BLaER1 treated with 17β-estradiol and CSF1 and Interleukin-3, amounts not matched to agents 10 nM and 100 nM (cell line): ENCODE results near the gene CSNK1D.

Experiments
- H3K27ac ChIP-seq, 11 experiments: shearing (Covaris generic); formaldehyde crosslinking; 2 replicates each; pipeline ENCODE4 v1.8.1; 2022
- H3K27me3 ChIP-seq, 11 experiments: shearing (Covaris generic); formaldehyde crosslinking; 2 replicates each; pipeline ENCODE4 v1.8.1; 2022
- H3K36me3 ChIP-seq, 11 experiments: shearing (Covaris generic); formaldehyde crosslinking; 2 replicates each; pipeline ENCODE4 v1.8.1; 2022
- H3K4me1 ChIP-seq, 10 experiments: shearing (Covaris generic); formaldehyde crosslinking; 2 replicates each; pipeline ENCODE4 v1.8.1; 2022
- H3K4me2 ChIP-seq, 11 experiments: shearing (Covaris generic); formaldehyde crosslinking; 2 replicates each; pipeline ENCODE4 v1.8.1; 2022
- H3K4me3 ChIP-seq, 10 experiments: shearing (Covaris generic); formaldehyde crosslinking; 2 replicates each; pipeline ENCODE4 v1.8.1; 2022
- H3K9ac ChIP-seq, 11 experiments: shearing (Covaris generic); formaldehyde crosslinking; 2 replicates each; pipeline ENCODE4 v1.8.1; 2022
- H3K9me3 ChIP-seq, 11 experiments: shearing (Covaris generic); formaldehyde crosslinking; replicated peaks in 1 of 11; 2 replicates each; pipeline ENCODE4 v1.8.1; 2022
- H4K20me1 ChIP-seq, 11 experiments: shearing (Covaris generic); formaldehyde crosslinking; 2 replicates each; pipeline ENCODE4 v1.8.1; 2022
- Cebpa-rat ChIP-seq, 11 experiments: shearing (Covaris generic); IDR thresholded peaks; 2 replicates each; pipeline ENCODE4 v1.8.1; 2022

The CSNK1D gene

DNA sequence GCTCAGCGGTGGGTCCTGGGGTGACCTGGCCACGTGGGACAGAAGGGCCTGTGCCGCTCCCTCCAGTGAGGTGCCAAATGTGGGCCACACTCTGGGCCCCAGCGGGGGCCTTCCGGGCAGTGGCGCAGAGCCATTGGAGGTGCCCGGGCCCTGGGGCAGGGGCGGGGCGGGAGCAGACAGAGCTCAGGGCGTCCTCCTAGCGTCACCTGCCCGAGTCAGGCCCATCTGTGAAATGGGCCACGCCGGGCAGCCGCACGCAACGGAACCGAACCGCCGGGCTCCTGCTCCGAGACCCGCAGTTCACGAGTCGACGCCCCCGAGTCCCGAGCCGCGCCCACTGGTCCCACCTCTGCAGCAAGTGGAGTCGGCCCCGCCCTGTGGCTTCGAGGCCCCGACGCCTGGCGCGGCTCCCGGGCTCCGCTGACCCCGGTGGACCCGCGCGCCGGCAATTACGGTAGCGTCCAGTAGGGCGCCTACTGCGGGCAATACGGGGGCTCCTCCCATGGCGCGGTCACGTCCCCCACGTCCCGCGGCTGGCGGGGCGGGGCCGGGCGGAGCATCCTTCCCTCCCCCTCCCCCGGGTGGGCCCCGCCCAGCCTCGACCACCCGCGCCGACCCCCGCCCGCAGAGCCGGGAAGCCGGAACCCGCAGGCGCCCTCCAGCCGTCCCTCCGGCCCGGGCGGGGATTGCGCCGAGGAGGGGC, 42.7 kb downstream of the CSNK1D start:
- Histone ChIP-seq H3K27me3 (peaks cover 0 to 21% (median 0%) of the 10 kb centered on the region in 11 experiments; a peak in 8 of 22 replicates), H3K36me3 (peaks cover 0 to 47% (median 2%) of the 10 kb centered on the region in 11 experiments; a peak in 14 of 22 replicates), H4K20me1 (peaks cover 34 to 68% (median 65%) of the 10 kb centered on the region in 11 experiments), H3K4me3 (peak overlapping the region; percentile 71 to 100 (median 96)), H3K4me2 (peak overlapping the region; percentile 95 to 100 (median 99)), H3K27ac (peak overlapping the region; percentile 84 to 99 (median 95)), H3K4me1 (peaks cover 59 to 89% (median 81%) of the 10 kb centered on the region in 10 experiments), H3K9ac (peak overlapping the region; percentile 85 to 96 (median 90)), H3K9me3 (no peaks in the 10 kb centered on the region)
- TF ChIP-seq Cebpa-rat (IDR thresholded peaks at IDR 0.05) = no peak

DNA sequence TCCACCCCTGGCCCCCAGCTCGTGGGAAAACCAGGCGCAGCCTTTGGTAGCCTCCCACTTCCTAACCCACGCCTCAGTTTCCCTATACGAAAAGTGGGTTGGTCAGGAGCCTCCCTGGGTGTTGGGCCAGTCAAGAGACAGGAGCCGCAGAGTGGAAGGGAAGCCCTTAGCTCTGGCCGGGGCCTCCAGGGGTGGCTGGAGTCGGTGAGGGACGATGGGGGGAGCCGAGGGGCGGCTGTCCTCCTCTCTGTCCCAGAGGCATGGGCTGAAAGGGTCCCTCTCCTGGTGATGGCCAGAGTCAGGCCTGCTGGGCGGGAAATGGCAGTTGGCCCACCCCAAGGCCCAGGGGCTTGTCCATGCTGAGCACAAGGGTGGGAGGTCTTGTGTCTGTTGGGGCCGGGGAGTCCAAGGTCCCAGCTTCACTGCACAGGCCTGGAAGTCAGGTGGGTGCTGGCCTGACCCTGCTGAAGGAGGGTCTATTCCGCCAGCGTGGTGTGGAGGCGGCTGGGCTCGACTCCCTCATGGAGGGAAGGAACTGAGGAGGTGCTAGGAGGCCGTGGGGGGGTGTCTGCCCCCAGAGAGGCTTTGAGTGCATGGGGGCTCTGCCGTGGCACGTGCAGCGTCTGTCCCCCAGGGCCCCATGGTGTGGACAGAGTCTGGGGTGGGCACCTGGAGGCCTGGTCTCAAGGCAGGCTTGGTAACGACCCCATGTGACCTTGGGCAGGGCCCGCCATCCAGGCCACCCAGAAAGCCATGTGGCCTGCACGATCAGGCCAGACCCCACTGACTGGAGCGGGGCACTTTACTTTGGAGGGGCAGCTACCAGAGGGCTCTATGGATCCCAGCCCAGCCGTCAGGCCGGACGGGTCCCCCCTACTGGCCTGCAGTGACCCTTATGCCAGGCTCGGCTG, 43.5 kb downstream of the CSNK1D start:
- no peaks in the 10 kb centered on the region for H3K9me3 ChIP-seq
- H3K4me1 ChIP-seq = peaks cover 50 to 81% (median 73%) of the 10 kb centered on the region in 10 experiments
- H3K36me3 ChIP-seq = peaks cover 0 to 39% (median 0%) of the 10 kb centered on the region in 11 experiments; a peak in 9 of 22 replicates
- peak overlapping the region; percentile 71 to 100 (median 96) for H3K4me3 ChIP-seq
- H3K27me3 ChIP-seq = peaks cover 0 to 21% (median 0%) of the 10 kb centered on the region in 11 experiments; a peak in 8 of 22 replicates
- H4K20me1 ChIP-seq = peaks cover 26 to 60% (median 56%) of the 10 kb centered on the region in 11 experiments
- peak overlapping the region; percentile 84 to 99 (median 95) for H3K27ac ChIP-seq
- H3K9ac ChIP-seq = peak overlapping the region; percentile 85 to 96 (median 90)
- H3K4me2 ChIP-seq = peak overlapping the region; percentile 95 to 100 (median 99)
- TF ChIP-seq Cebpa-rat (IDR thresholded peaks at IDR 0.05) = no peak

DNA sequence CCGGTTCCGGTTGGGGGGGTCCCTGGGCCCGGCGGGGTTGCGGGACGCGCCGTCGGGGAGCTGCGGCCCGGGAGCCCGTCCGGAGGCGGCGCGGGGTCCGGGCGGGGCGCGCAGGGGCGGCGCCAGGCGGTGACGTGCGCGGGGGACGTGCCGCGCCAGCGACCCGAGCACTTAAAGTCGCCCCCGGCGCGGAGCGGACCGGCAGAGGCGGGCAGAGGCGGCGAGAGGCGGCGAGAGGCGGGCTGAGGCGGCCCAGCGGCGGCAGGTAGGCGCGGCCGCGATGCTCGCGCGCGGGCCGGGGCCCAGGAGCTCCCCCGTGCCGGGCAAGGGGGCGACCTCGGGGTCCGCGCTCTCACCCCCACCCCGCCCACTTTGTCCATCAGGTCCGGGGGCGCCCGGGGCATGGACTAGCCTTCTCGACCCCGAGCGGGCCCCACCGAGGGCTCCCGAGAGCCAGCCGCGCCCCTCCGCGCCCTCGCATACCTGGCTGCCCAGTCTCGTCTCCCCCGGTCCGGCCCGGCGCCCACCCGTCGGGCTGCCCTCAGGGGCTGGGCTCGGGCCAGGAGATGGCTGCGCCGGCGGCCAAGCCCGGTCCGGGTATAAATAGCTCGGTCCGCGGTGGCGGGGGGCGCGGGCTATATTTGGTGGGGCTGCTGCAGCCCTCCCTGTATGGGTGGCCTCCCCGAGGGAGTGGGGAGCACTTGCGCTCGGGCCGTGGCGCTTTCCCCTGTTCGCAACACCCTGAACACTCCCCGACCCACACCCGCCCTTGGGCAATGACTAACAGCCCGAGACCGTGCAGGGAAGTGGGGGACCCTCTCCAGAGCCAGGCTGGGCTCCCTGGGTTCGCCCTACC, 44.4 kb downstream of the CSNK1D start, which contains the start of gene SLC16A3:
SLC16A3 (plus strand) TSS at position 201 of the 856 bp plus-strand sequence. CDS start 6,967 bp downstream, outside the sequence.
- H3K4me3 ChIP-seq = peak within 1 kb of the TSS; percentile 71 to 100 (median 96)

DNA sequence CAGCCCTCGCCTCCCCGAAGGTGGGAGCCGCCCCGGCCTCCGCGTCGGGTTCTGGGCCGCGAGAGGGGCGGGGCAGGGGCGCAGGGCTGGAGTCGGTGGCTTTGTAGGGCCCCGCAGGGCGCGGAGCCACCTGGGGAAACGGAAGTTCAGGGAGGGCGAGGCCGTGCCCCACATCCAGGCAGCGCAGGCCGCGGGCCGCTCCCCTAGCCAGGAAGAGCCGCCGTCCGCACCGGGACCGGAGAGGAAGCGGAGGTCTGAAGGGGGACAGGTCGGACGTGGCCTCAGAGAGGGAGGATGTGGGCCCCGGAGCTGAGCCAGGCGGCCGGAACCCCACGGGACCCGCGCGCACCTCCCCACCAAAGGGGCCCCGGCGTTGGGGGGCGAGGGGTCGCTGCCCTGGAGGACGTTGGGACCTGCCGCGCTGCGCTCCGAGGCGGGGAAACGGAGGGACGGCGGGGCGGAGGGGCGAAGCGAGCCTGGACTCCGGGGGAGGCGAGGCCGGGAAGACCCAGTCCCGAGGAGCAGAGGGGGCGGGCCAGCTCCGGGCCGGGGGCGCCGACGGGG, 45.1 kb downstream of the CSNK1D start:
- peaks cover 35 to 65% (median 57%) of the 10 kb centered on the region in 10 experiments for H3K4me1 ChIP-seq
- H3K36me3 ChIP-seq = peaks cover 0 to 24% (median 0%) of the 10 kb centered on the region in 11 experiments; a peak in 6 of 22 replicates
- H3K9ac ChIP-seq = peak overlapping the region; percentile 85 to 96 (median 90)
- peak overlapping the region; percentile 71 to 100 (median 96) for H3K4me3 ChIP-seq
- peak overlapping the region; percentile 84 to 99 (median 95) for H3K27ac ChIP-seq
- H3K4me2 ChIP-seq = peak overlapping the region; percentile 95 to 100 (median 99)
- TF ChIP-seq Cebpa-rat (IDR thresholded peaks at IDR 0.05) = no peak
- H3K9me3 ChIP-seq = no peaks in the 10 kb centered on the region
- peaks cover 10 to 44% (median 41%) of the 10 kb centered on the region in 11 experiments; a peak in 19 of 22 replicates for H4K20me1 ChIP-seq
- H3K27me3 ChIP-seq = peaks cover 0 to 21% (median 0%) of the 10 kb centered on the region in 11 experiments; a peak in 8 of 22 replicates

More for the DNA sequence above, 44.4 kb downstream of the CSNK1D start, which contains the start of gene SLC16A3:
- no peaks in the 10 kb centered on the region for H3K9me3 ChIP-seq
- peaks cover 42 to 72% (median 64%) of the 10 kb centered on the region in 10 experiments for H3K4me1 ChIP-seq
- peaks cover 0 to 21% (median 0%) of the 10 kb centered on the region in 11 experiments; a peak in 8 of 22 replicates for H3K27me3 ChIP-seq
- peak within 1 kb of the TSS; percentile 84 to 99 (median 95) for H3K27ac ChIP-seq
- TF ChIP-seq Cebpa-rat (IDR thresholded peaks at IDR 0.05) = no peak
- peaks cover 17 to 52% (median 48%) of the 10 kb centered on the region in 11 experiments; a peak in 20 of 22 replicates for H4K20me1 ChIP-seq
- H3K4me2 ChIP-seq = peak within 1 kb of the TSS; percentile 95 to 100 (median 99)
- H3K36me3 ChIP-seq = peaks cover 0 to 30% (median 0%) of the 10 kb centered on the region in 11 experiments; a peak in 6 of 22 replicates
- H3K9ac ChIP-seq = peak within 1 kb of the TSS; percentile 85 to 96 (median 90)

DNA sequence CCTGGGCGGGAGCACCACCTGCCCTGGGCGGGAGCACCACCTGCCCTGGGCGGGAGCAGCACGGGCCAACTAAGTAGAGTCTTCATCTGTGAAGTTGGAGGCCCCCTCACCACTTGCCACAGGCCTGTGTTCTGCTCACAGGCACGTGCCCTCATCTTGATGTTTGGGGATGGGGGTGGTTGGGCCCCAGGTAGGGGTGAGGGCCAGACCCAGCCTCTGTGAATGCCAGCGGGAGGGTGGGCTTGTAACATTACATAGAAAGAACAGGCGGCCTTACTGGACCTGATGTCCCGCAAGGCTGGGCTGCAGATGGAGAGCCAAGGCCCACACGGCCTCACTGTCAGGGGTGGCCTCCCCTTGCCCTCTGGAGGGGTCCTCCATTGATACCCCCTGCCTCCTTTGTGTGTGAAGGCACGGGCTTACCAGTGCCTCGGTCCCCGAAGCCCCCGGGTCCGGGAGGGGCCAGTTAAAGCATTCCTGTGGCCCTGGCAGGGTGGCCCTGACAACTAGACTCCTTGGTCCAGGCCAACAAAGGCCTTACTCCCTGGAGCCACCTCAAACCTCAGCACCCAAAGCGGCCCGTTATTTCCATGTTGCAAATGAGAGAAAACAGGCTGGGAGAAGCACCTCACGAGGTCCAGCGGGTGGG, 45.7 kb downstream of the CSNK1D start:
- TF ChIP-seq Cebpa-rat (IDR thresholded peaks at IDR 0.05) = no peak
- peaks cover 28 to 59% (median 51%) of the 10 kb centered on the region in 10 experiments for H3K4me1 ChIP-seq
- H3K9me3 ChIP-seq = no peaks in the 10 kb centered on the region
- H3K27ac ChIP-seq = peak overlapping the region; percentile 84 to 99 (median 95)
- peak overlapping the region; percentile 71 to 100 (median 96) for H3K4me3 ChIP-seq
- peaks cover 0 to 19% (median 0%) of the 10 kb centered on the region in 11 experiments; a peak in 3 of 22 replicates for H3K36me3 ChIP-seq
- H4K20me1 ChIP-seq = peaks cover 5 to 38% (median 34%) of the 10 kb centered on the region in 11 experiments; a peak in 18 of 22 replicates
- H3K27me3 ChIP-seq = peaks cover 0 to 21% (median 0%) of the 10 kb centered on the region in 11 experiments; a peak in 8 of 22 replicates
- peak overlapping the region; percentile 95 to 100 (median 99) for H3K4me2 ChIP-seq
- peak overlapping the region; percentile 85 to 96 (median 90) for H3K9ac ChIP-seq

DNA sequence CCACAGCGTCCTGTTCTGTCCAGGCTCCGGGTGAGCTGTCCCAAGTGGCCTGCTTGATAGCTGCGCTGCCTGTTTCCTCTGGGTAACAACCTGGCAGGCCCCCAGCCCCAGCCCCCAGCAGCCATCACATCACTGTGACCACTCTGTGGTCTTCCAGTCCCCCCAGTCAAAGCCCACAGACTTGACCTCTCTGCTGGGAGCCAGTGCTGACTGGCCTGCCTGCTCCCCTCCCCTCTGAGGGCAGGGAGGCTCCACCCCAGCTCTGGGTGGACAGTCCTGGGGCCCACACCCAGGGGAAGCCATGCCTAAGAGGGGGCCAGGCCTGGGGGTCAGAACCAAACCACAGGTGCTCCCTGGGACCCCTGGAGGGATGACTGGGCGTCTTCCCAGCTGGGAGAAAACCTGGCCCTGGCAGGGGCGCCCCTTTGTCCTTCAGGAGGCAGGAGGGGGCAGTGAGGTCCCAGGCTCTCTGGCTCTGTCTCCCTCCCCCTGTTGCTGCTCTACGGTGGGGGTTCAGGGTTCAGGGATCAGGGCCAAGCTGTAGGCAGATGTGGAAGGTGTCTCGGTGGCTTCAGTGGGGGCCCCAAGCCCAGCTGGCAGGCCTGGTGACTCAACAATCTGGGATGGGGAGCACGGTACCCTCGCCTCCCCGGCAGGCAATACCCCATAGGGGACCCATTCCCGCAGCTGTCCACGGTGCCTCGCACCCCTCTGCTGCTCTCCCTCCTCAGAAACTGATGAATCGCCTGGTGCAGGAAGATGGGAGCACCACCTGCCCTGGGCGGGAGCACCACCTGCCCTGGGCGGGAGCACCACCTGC, 46.5 kb downstream of the CSNK1D start:
- peak overlapping the region; percentile 95 to 100 (median 99); a peak in 17 of 22 replicates for H3K4me2 ChIP-seq

More for the DNA sequence above, 46.5 kb downstream of the CSNK1D start:
- Histone ChIP-seq H3K27me3 (peaks cover 0 to 21% (median 0%) of the 10 kb centered on the region in 11 experiments; a peak in 8 of 22 replicates), H3K9me3 (no peaks in the 10 kb centered on the region), H3K9ac (peak overlapping the region in 3 of 11 experiments; percentile 7 to 91 (median 59); a peak in 4 of 22 replicates), H4K20me1 (peaks cover under 1 to 31% (median 27%) of the 10 kb centered on the region in 11 experiments; a peak in 18 of 22 replicates), H3K4me3 (no peak overlapping the region), H3K36me3 (peaks cover 0 to 15% (median 0%) of the 10 kb centered on the region in 11 experiments; a peak in 3 of 22 replicates), H3K27ac (peak overlapping the region in 3 of 11 experiments; percentile 20 to 91 (median 25); a peak in 4 of 22 replicates), H3K4me1 (peaks cover 21 to 52% (median 44%) of the 10 kb centered on the region in 10 experiments)
- no peak for TF ChIP-seq Cebpa-rat (IDR thresholded peaks at IDR 0.05)
